Measurements from ENCODE around the gene LCP2.
"Not testable (repeated sequence)": the region's sequence is repeated elsewhere in the genome, so short reads cannot be mapped to it uniquely, and the experiment has no call there.

LCP2 gene

DNA sequence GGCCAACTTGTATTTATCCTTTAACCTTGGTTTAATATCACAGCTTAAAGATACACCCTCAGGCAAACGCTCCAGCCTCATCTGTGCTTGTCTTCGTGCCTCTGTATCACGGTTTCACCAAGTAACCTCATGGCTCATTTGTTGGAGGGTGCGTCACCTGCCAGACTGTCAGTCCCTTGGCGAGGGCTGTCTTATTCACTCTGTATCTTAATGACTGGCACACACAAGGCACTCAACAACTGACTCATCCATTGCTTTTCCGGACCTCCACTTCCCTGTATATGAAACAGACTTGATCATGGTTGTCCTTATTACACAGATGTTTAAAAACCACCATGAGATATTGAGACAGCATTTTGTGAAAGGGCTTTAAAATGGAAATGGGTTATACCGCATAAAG is 28.0 kb downstream of the LCP2 start:
- no peak for DNase-seq

DNA sequence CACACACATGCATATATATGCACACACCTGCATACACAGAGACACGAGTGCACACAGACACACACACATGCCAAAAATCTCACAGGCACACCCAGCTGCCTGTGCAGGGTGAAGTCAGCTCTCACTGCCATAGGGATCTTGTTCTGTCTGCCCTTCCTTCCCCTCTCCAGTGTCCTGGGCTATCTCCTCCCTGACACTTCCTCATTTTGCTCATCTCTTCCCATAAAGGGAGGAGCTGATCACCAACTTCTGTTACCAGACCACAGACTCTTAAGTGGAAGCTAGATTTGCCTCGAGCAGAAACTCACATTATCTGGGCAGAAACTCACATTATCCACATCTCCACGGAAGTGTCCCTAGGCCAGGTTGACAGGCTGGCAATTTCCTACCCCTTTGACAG is 28.7 kb downstream of the LCP2 start:
- no peak for DNase-seq

DNA sequence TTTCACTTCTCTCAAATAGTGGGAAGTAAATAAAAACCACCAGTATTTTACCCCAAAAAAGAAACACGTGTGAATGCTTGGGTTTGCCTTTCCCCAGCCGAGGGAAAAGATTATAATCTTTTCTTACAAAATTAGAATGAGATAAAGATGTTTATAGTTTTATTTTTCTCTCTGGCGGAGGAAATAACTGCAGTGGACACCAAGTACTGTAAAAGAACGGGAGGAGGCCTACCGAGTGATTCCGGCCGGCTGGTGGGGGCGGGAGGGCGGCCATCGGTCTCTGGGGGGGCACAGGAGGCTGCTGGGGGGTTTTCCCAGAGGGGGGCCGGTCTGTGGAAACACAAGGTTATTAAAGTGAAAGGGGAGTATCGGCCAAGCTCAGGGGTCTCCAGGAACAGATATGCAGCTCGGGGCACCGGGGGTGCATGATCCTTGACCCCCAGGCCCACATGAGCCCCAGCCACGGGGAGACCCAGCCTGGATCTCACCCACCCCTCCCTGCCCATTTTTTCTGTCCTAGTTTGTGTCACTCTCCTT is 29.4 kb downstream of the LCP2 start:
- no peak for DNase-seq

DNA sequence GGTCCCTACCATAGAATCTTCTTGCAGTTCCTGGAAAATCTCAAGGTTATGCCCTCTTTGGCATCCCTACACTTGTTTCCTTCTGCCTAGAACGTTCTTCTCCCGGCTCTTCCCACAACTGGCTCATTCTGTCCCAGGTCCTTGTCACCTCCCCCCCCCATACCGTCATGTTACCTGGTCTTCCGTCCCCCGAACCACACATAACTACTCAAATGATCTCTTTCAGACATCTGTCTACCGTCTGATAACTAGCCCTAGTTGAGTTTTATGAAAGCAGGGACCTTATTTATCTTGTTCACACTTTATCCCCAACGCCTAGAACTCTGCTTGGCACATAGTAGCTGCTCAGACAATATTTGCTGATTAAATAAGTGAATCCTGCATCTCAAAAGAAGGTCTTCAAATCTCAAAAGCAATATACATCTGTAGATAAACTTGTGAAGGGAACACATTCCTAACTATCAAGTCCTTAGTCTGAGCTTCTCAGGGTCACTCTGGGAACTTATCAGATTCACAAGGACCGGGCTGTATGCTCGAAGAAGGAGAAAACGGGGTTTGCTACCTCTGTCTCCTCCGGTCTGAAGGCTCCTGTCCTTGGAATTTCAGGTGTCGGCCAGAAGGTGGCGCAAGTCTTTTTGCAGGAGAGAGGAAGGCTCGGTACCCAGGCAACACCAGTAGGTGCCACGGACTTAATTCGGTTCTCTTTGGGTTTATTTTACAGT is 30.0 kb downstream of the LCP2 start:
- no peak for DNase-seq

DNA sequence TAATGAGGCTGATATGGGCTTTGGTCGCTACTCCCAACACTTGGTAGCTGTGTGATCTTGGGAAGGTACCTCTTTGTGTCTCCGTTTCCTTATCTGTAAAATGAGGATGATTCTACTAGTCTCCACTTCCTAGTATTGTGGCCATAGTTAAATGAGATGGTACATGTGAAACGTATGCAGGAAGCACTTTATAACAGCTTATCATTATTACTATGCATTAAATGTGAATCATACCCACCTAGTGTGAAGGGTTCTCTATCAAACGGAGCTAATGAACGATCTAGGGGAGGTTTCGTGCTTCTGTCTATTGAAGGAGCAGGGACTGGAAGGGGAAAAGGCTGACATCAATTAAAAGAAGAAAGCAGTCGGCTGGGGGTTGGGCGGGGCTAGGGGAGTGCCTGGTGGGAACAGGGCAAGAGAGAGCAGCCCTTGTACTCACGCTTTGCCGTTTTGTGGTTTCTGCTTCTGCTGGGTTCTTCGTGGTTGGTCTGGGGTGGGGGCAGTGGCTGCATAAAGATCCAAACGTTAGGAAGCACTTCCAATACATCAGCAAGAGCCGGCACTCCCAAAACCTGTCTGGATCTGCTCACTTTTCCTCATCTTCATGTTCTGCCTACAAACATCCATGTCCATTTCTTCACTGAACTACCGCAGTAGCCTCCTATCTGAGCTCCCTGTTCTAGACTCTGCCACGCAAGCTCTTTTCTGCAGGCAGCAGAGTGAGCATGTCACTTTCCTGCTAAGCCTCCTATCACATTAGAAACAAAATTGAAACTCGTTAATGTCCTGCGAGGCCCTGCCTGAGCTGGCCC is 30.8 kb downstream of the LCP2 start:
- no peak for DNase-seq

DNA sequence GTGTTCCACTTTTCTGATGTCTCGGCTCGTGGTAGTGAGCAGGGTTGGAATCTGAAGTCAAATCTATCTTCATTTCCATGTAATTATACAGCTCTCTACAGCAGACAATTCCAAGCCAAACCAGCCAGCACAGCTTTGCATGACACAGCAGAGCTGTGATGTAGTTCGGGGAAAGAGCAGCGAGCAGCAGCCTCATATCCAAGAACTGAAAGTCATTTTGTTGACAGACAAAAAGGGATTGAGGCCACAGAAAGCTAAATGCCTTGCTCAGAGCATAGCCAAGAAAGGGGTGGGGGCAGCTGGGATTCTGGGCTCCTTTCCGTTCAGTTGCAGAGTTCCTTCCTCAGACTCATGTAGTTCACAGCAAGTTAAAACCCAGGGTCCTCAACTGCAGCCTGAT is 32.1 kb downstream of the LCP2 start:
- DNase-seq, result no peak

DNA sequence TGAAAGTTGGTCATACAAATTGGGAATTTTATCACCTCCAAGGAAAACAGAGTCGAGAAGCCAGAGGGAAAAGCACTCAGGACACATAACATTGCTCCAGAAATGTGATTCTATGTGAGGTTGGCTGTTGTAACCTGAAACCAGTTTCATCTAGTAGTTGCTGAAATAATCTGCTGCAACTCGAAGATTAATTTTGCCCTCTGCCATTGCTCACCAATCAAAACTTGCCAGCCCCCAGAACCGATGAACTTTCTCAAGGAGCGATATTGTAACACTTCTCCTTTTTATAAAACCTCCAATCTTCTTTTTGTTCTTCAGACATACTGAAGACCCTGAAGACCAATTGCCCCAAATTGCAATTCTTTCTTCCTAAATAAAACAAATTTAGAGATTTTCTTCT is 33.7 kb downstream of the LCP2 start:
- no peak for DNase-seq

DNA sequence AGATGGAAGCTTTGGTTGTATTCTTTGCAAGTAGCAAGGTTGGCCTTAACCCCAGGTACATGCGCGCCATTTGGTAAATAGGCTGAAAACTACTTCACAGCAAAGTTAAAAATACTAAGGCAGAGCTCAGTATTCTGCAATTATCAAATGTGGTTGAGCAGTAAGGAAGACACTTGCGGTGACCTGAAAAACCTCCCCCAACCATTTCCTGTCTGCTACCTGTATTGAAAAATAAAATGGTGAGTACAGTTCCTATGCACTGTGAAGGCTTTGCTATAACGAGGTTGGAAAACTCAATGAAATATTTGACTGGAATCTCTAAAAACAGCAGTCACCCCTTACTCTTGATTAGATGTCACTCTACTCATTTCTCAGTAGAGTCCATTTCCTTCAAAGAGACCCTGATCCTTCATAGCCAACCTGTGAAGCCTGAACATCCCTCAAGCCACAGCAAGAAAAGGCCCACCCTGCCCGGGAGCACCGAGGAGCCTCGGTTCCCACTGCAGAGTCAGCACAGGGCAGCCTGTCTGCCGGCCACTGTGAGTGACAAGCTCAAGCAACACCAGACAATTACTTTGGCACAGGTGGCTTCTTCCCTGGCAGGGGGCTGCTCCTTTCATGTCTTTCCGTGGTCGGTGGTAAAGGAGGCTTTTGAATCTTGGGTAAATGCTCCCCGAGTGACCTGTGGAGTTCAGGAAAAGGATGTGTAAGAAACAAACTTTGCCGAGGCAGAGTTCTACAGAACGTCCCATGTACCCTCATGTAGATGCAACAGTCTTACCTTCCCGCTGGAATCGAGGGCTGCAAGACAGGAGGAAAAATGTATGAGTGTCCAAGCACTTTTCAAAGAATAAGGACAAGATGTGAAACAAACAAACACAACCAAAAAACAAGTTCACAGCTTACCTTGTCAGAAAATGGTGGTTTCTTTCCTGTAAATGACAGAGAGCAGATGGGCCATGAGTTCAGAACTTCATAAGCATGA is 35.2 kb downstream of the LCP2 start:
- DNase-seq, result no peak

DNA sequence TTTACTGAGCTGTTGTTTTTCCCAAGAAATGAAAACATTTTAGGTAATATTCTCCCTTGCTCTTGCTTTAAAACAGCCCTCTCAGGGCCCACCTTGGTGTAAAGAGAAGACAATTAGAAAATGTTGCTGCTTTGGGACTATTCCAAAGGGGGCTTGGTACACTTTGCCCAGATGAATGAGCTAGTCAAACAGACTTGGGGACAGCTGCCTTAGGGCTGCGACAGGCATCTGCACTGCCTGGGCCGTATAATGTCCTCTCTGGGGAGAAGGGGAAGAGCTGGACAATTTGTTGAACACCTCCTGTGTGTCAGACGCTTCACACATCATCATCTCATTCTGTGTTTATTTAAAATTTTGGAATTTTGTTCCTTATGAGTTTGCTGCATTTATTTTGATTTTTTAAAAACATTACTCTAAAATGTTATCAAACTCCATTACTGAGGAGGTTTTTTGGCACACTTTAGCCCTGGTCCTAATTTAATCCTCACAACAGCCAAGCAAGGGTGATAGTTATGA is 36.0 kb downstream of the LCP2 start:
- no peak for DNase-seq

DNA sequence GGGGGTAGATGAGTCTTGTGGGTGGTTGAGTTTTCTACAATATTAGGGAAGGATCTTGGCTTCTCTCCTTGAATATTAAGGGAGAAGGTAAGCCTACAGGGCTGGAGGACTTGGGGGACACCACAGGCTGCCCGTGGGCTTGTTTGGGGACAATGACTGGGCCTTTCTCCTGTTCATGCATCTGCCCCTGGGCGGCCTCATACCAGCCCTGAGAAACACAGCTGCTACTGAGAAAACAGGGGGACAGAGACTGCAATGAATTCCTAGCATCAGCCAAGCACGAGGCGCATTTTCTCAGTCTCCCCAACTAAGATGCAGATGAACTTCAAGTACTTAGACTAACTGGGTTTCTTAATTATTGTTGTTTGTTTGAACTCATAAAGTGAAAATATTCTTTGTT is 40.2 kb downstream of the LCP2 start:
- DNase-seq, result no peak

DNA sequence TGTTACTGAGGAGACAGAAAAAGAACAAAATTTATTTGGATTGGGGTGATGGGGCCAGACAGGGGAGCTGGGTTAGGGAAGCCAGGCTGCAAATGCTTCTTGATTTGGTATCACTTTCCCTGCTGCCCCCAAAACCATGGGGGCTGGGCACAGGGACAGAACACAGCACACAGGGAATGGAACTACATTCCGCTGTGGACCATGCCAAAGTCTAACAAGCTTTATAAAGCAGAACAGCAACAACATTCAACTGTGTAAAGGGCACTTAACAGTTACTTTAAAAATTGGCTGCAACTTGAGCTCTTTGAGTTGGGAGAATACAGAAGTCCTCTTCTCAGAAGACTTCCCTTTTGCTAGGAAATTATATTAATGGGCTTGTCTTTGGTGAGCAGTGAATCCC is 41.0 kb downstream of the LCP2 start:
- no peak for DNase-seq

DNA sequence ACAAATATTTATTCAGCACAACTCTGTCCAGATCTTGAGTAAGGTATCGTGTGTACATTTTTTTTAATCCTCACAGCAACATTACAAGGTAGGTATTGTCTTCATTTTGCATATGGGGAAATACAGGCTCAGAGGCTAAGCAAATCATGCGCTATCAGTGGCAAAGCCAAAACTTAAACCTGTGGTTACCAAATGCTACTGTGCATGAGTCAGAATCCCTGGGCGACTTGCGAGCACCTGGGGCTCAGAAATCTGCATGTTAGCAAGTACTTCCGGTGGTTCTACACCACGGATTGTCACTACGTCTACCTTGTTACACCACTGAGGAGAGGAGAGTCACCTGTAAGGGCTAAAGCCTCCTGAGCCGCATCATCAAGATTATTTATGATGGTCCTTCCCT is 43.5 kb downstream of the LCP2 start:
- no peak for DNase-seq

DNA sequence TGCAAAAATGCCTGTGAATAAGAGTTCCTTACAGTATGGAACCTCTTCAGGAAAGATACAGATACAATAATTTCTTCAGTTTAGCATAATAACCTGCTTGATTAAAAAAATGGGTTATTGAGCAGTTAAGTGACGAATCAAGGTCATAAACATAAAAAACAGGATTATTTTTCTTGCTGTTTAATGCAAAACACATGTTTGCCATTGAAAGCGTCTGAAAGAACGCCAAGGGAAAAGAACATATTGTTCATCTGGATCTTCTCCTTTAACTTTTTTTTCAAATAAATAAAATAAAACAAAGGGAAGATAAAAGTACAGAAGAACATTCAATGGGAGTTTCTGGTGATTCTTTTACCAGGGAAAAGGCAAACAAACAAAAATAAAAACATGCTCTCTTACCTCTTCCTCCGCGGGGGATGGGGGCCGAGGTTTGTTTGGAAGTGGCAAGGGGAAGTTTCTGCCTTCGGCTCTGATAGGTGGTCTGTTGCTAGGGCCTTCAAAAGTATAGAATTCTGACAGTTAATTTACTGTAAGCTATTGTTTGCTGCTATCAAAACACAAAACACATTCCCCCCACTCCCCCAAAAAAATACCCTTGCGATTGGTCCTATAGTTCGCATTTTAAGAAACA is 44.7 kb downstream of the LCP2 start:
- DNase-seq, result no peak

DNA sequence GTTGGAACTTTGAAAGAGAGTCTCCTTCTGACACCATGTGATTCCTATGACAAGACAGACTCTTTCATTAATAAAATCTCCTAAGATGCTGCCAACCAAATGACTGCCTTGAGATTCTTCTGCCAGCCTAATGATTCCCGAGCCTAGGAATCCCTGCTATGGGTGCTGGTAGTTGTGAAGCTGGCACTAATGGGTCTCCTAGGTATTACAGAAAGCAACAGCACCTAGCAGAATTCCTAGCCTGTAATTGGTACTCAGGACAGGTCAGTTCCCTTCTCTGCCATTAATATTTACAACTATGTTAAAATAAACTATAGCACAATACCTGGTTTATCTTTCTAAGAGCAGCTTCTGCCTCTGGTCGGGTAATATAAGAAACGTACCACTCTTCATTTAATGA is 45.5 kb downstream of the LCP2 start:
- DNase-seq, result no peak

DNA sequence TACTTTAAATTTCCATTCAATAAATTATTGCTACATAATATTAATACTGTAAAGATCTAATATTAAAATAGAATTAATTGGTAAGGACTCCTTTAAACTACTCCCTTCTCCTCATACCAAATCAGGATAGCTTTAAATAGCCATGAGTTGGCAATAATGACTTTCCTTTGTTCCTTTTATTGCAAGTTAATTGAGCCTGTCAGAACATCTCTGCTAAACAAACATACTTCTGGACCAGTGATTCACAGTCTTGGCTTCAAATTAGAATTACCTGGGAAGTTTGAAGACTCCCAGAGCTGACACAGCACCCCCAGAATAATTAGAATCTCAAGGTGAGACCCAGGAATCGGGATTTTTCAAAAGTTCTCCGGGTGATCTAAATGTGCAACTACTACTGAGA is 46.1 kb downstream of the LCP2 start:
- DNase-seq, result no peak

DNA sequence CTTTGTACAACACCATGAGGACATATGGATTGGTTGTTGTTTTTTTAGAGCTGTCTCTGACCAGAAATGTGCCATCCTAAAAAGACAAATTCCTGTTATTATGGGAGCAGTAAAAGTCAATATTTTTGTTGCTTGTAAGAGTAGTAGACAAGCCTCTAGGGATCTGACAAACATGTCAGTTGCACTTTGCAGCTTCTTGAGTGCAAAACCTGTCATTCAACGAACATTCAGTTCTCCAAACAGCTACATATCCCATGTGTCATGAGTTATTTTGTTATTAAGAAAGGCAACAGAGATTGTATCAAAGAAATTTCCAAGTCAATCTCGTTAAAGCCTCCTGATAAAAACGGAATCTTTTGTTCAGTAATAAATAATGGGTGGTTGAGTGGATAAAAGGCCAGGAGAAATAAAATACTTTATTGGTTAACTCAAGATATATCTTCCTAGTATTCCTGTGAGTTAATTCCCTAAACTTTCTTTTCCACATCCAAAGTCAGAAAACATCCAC is 46.7 kb downstream of the LCP2 start:
- DNase-seq, result no peak

DNA sequence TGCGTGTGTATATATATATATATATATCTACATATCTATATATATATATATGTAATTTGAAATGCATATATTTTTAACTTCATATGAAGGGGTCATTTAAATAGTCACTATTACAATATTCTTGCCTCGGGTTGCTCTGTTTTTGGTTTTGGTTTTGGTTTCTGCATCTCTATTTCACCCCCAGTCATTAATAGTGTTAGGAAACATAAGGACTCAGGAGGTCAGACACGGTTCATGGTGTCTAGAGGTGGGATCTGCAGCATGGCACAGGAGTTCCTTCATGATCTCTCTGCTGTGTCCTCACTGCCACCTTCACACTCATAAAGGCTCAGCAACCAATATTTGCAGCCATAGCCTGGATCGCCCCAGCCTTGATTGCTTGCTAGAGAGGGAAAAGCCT is 48.2 kb downstream of the LCP2 start:
- no peak for DNase-seq

DNA sequence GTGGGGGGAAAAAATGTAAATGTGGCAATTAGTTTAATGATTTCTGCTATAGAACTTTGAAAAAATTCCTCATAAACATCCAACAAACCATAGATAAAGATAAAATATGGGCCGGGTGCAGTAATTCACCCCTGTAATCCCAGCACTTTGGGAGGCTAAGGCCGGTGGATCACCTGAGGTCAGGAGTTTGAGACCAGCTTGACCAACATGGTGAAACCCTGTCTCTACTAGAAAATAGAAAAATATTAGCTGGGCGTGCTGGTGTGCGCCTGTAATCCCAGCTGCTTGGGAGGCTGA is 48.7 kb downstream of the LCP2 start:
- DNase-seq, result not testable (repeated sequence)

DNA sequence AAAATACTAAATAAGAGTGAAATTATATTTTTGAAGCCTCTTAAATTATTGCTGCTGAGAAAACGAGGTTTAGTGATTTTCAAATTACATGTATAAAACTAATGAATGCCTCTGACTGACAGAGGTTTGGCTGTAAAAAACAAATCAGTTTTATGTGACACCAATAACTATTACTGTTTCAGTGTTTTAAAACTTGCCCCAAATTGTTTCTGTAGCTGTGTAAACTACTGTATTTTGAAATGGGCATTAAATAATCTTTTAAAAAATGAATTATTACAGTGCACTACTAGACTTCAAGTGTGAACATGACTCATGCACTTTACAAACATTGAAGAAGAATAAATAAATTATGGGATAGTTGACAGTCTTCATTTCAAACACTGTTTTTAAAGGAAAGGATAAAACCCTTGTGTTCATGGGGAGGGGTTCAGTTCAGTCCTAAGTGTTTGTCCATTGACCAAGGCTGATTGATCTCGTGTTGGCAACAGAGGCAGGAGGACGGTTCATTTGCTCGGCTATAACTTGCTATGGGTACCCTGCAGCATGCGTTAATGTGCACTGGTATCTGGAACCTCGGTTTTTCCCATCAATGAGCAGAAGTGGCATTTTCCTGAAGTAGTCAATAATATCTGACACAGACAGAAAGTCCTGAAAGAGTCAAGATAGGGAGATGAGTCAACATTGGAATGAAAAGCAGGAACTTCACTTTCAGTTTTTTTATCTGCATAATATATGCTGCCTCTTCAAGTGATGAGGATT is 49.2 kb downstream of the LCP2 start:
- no peak for DNase-seq

DNA sequence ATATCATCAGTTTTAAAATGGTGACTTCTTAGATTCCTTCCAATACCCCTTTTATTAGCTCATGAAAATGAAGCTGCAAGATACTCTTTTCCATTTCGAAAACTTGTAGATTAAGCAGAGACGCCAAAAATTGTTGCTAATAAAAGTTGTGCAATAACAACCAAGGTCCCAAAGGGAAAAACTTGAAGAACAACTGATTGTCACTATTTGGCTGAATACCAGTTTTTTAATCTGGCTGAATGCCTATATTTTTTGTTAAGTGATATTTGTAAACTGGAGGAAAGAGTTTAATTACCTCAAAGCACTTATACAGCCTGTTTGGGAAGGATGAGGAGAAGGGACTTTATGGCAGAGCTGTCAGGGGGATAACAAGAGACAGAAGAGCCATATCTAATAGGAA is 50.2 kb downstream of the LCP2 start:
- DNase-seq, result no peak

DNA sequence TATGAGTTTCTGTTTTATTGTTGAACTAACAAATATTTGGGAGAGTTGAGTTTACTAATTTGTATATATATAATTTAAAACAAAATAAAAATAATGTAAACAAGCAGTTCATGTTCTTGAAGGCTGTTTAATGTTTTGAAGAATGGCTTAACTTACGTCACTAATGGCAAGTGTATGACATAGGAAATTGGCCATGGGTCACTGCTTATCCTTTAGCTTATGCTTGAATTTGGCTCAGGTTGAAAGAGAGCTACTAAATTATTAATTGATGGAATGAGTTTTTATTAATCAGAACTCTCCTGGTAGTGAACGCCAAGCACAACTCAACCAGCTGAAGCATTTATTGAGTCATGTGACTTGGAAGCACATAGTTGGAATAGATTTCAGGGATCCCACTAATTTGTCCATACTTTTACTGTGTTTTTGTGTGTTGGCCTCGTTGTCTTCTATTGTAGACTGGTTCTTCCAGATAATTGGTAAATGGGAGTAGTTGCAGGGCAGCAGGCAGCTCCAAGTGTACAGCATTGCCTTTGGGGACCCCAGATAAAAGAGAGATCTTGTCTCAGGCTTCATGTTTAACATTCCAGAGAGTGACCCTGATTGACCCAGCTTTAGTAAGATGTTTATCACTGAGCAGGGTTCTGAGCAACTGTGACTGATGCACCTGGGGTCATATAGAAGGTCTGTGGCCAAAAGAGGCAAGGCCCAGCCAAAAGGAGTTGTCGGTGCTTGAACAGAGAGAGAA is 51.3 kb downstream of the LCP2 start:
- no peak for DNase-seq
